Hindlimb muscle (tissue), 1 donor: ENCODE data around the gene ZNF236. TPM values are rescaled to one million over a fixed set of nuclear protein-coding genes. Genes with fewer than 3 reads are reported as not detected.
"Not testable (repeated sequence)": the region's sequence is repeated elsewhere in the genome, so short reads cannot be mapped to it uniquely, and the experiment has no call there.

Experiments
- DNase-seq: peaks from one replicate; pipeline ENCODE4 v3.0.0-alpha.2; 2013
- polyA plus RNA-seq: library from polyadenylated mRNA; unstranded; fragments of 120-200 nt; gene quantifications from one replicate; pipeline ENCODE4 v1.2.1, GENCODE V29; 2013; ENCODE audit not compliant: insufficient read length

ZNF236 gene
- polyA plus RNA-seq, 1 donor = 6.4 TPM

DNA sequence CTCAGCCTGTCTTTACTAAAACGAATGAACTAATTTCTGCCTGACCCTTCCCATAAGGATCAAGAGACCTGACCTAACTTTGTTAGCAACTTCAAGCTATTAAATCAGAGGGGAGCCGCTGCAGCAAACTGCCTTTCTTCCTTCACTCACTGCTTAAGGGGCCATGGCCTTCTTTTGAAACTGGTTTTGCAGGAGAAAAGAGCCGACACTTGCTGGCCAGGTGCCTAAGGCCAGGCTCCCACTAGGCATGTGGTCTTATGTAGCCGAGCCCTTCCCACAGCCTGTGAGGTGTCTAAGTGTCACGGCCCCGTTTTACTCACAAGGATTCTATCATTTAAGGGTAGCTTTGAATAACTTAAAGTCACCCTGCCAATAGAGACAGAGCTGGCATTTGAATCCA lies 130.8 kb downstream of the ZNF236 start:
- DNase-seq = no peak

DNA sequence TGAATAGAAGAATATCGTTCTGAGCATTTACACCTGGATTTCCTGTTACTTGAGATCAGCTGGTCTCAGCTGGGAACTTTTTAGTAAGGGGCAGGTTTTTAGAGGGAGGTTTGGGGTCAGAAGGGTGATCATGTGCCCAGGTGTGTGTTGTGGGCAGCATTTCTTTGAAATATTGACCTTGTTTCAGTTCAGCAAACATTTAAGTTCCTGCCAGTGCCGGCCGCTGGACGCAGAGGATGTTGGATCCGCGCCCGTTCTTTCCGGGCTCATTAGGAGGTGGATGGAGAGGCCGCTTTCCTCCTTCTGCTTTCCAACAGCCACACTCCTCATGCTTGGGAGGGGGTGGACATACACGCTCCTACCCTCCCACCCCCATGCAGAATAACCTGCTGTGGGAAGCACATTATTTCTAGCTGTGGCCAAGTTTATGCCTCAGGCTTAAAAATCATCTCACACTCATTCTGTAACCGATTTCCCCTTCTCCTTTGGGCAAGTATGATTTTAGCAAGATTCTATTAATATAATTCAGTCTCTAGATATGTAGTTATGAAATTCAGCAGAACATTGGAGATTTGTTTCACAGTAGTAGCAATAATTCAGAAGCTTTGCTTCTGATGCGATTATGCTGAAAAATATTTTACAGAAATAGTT lies 131.4 kb downstream of the ZNF236 start:
- peak; percentile 68 for DNase-seq

DNA sequence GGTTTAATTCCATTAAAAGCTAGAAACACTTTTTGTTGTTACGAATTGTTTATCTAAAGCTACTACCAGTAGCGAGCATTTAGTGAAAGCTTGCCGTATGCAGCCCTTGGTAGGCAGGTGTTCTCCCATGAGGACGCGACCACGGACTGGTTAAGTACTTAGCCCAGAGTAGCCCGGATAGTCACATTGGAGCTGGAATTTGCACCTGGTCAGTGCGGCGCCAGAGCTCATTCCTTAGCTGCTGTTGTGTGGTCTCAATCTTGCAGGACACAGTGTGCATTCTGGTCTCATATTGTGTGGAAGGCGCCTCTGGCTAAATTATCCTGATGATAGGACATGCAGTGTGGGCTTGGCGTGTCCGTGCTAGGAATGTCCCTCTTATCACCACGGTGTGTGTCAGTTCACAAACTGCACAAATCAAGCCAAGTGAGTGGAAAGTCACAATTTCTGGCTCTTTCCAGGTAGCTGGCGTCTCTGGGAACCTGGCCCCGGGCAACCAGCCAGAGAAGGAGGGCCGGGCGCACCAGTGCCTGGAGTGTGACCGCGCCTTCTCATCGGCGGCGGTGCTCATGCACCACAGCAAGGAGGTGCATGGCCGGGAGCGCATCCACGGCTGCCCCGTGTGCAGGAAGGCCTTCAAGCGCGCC lies 133.3 kb downstream of the ZNF236 start:
- DNase-seq = no peak

- no peak for DNase-seq
These were observed 134.3 kb downstream of the ZNF236 start for GRCh38 chr18:76956648-76957047.

GRCh38 chr18:76957384-76958355 lies 135.3 kb downstream of the ZNF236 start:
- DNase-seq = no peak

GRCh38 chr18:76958692-76959341 lies 136.5 kb downstream of the ZNF236 start:
- no peak for DNase-seq

DNA sequence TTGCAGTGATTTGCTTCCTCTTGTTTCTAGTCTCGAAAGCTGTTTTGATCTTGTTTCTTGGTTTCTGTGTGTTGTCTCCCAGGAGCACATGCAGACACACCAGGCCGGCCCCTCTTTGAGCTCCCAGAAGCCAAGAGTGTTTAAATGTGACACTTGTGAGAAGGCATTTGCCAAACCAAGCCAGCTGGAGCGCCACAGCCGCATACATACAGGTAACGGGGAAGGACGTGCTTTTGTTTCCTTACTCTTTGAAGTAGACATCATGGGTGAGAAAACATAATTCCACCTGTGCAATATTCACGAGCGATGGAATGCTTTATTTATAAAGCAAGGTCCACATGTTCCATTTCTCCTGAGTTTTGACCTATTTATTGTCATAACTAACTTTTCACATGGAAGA lies 137.2 kb downstream of the ZNF236 start:
- DNase-seq = no peak

DNA sequence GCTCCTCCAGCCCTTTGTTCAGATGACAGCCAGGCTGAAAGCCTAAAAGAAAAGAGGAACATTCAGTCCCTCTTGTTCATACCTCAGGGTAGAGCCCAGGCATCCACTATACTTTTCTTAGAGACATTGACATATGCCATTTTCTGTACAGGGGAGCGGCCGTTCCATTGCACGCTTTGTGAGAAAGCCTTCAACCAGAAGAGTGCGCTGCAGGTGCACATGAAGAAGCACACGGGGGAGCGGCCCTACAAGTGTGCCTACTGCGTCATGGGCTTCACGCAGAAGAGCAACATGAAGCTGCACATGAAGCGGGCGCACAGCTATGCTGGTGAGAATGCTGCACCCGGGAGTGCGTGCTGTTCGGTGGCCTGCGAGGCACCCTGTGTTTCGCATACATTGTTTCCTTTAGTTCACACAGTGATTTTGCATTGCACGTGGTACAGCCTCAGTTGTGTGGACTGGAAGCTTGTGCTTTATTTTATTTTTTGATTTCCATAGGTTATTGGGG lies 138.2 kb downstream of the ZNF236 start:
- DNase-seq = no peak

GRCh38 chr18:76962851-76963250 lies 140.5 kb downstream of the ZNF236 start:
- no peak for DNase-seq

- no peak for DNase-seq
These were observed 141.6 kb downstream of the ZNF236 start for GRCh38 chr18:76963936-76964335.

DNA sequence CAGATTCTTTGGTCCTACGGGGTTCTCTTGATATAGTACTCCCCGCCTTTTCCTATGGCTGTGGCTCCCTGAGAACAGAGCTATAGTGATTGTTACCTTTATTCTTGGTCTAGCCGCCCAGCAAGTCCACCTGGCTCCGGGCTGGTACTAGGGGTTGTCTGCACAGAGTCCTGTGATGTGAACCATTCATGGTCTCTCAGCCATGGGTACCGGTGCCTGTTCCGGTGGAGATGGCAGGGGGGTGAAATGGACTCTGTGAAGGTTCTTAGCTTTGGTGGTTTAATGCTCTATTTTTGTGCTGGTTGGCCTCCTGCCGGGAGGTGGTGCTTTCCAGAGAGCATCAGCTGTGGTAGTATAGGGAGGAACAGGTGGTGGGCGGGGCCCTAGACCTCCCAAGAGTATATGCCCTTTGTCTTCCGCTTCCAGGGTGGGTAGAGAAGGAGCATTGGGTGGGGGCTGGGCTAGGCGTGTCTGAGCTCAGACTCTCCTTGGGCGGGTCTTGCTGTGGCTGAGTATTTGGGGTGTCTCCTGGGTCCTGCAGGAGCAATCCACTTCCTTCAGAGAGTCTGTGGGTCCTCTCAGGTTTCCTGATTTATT lies 143.3 kb downstream of the ZNF236 start:
- DNase-seq = not testable (repeated sequence)

GRCh38 chr18:76967299-76967698 lies 144.9 kb downstream of the ZNF236 start:
- DNase-seq = not testable (repeated sequence)

GRCh38 chr18:76967721-76968472 lies 145.5 kb downstream of the ZNF236 start:
- DNase-seq = no peak

DNA sequence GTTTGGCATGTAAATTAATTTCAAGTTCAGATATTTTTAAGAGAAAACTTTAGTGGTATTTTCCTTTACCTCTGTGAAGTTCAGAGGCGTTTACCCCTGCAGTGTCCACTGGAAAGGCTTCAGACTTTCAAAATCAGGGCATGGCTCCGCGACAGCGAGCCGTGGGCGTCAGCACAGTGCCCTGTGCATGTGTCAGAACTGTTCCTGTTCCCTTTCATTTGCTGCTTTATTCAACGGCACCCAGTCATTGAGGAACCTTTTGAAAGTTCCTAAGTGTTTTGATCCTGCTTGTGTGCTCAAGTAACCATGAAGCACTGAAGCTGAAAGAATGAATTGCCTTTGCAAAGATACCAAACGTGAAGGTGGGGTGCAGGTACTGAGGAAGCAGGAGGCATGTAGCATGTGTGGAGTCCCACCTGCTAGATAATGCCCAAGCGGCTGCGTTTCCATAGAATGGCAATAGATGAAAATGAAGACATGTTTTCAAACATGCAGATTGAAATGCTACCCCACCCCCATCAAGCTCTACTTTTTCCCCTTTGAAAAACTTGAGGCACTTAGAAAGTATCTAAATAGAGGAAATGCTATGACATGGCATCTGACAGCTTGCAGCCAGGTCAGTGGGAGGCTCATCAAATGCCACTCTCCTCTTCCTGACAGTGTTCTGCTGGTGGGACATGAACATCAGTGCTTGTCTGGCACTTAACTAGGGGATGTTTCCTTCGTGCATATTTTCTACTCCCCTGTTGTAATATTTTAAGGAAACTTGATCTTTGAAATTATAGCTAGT lies 148.6 kb downstream of the ZNF236 start:
- no peak for DNase-seq

DNA sequence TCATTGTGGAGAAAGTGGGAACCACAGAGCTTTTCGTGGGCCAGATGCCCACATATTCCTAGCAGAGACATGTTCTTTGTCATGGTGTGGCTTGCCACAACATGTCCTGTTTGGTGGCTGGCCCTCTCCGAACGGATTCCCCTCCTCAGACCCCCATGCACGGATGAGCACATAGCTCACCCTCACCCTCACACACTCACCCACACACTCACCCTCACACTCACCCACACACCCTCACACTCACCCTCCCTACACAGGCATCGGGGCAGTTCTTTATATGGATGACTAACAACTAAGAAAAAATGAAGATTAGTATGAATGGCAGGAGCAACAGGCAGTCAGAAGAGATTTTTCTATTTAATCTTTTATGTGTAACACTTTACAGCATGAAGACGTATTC lies 149.9 kb downstream of the ZNF236 start:
- no peak for DNase-seq

- peak; percentile 31 for DNase-seq
These were observed 150.6 kb downstream of the ZNF236 start for GRCh38 chr18:76972846-76973519.

- DNase-seq = no peak
These were observed 151.3 kb downstream of the ZNF236 start for GRCh38 chr18:76973520-76974266.

- no peak for DNase-seq
These were observed 152.0 kb downstream of the ZNF236 start for GRCh38 chr18:76974386-76974785.

GRCh38 chr18:76975577-76976110 lies 153.3 kb downstream of the ZNF236 start:
- DNase-seq = no peak
